Measurements from ENCODE around the gene LPP.

GRCh38 chr3:188488801-188489200, 334.8 kb downstream of the LPP start:
- TF ChIP-seq POLR2A (IDR thresholded peaks at IDR 0.05) (no peak), CTCF (IDR thresholded peaks at IDR 0.05) (no peak)

Data from Peyer's patch (tissue), 4 donors.